HG03039 (cell line): ENCODE results near the gene NXPH2.
"Not testable (repeated sequence)": the region's sequence is repeated elsewhere in the genome, so short reads cannot be mapped to it uniquely, and the experiment has no call there.

Source experiments
- ATAC-seq: cut with Tn5 transposase; IDR thresholded peaks from one replicate; pipeline ENCODE4 v1.9.1; 2021; ENCODE audit warnings: mild to moderate bottlenecking, moderate library complexity; ENCODE audit not compliant: unreplicated experiment

Gene NXPH2

DNA sequence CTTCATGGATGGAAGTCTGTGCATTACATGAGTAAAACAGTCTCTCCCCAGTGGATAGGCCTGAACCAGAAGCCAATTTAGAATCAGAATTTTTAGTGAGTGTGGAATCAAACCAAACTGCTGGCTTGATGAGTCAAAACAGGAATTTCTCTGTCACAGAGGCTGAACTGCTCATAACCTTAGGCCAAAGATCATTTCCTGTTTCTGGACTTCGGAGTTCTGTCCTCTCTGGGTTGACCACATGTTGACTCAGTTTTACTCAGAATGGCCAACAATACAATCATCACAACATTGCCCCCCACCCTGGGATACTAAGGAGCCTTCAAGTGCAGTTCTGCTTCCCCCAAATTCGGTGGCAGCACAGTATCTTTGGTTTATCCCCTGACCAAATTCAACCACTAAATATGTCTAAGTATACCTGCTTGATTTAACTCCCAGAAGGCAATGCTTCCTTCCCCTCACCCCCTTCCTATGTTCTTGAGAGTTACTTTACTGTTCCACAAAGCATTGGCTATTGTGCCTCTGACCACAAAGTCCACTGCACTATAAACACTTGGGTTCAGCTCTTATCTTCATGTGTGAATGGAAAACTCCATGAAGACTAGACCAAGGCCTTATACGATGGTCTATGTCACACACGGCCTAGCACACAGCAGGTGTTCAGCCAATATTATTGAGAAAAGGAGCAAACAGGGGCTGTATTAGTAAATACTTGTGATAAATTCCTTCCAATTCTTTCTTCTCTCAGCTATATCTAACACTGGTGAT lies 67.8 kb downstream of the NXPH2 start:
- peak; percentile 89 for ATAC-seq

DNA sequence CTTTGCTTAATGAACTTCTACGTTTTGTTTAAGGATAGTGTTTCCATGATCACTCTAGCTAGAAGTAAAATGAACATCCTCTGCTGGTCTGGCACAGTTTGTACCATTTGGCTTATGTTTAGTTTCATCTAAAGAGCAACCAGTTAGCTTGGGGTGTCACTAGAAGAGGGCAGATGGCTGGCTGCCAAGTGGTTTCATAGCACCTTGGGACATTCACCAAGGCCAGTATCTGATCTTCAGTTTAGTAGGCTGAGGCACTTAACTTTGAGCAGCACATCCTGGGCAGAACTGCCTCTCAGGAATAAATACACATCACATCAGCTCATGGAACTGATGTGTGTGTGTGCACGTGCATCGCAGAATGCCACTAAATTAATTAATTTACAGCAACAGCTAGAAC lies 68.4 kb downstream of the NXPH2 start:
- ATAC-seq = peak; percentile 22

DNA sequence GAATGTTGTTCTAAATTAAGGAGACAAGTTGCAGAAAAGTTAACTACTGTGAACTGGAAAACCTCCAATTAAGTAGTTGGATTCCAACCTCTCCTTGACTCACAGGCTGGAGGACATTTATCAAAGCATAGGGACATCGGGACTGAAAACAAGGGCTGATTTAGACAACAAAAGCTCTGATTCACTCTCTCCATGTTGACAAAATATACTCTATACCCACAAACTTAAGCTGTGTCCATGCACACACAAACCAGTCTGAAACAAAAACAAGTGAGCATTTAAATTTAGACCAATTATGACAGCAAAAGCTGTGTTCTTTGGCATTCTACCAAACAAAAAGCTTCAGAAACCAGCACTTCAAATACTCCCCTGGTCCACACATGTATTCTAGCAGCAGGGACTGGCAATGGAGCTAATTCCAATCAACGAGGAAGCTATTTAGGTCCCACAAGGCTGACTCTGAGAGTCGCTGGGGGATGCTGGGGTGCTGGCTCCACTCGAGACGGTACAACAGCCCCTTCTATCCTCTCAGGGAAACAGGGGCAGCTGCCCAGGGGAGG lies 71.4 kb downstream of the NXPH2 start:
- no peak for ATAC-seq

DNA sequence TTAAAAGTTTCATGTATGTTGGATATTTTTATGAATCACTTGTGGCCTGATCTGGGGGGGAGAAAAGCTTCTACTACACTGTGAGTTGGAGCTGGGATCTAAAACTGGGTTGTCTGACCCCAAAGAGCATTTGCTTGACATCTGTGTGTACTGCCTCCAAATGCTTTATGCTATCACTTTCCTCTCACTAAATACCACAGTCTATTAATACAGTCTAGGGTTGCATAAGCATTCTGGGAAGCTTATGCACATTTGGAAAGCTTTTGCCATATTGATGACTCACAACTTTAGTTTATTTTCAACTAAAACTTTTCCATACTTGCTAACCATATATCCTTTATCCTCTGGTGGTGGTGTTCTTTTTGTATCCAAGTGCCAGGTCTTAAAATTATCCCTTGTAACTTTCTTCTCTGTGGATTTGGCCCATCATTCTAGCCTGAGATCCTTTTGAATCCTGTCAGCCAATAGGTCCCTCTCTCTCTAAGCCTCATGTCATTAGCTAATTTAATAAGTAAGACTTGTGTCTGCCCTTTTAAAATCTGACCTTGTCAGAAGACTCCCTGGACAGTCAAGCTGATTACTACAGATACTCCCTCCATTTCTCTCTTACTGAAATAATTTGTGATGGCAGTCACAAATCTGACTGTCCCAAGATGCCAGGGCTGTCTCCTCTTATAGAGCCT lies 72.7 kb downstream of the NXPH2 start:
- ATAC-seq = no peak

DNA sequence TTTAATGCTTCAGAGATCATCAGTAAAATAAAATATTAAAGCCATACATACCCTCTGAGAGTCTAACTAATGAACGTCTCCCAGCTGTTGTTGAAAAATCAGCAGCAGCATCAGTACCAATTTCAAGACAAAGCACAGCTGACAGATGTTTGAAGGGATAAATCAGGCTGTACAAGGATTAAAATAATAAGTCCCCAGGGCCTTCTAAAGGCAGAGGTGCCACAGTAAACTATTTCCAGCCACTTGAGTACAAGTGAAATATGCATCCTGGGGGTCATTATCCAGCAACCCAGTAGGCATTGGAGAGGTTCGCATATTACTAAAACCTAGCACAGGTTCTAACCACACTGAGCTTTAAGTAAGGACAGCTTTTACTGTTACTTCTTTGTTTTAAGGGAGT lies 76.9 kb downstream of the NXPH2 start:
- no peak for ATAC-seq

DNA sequence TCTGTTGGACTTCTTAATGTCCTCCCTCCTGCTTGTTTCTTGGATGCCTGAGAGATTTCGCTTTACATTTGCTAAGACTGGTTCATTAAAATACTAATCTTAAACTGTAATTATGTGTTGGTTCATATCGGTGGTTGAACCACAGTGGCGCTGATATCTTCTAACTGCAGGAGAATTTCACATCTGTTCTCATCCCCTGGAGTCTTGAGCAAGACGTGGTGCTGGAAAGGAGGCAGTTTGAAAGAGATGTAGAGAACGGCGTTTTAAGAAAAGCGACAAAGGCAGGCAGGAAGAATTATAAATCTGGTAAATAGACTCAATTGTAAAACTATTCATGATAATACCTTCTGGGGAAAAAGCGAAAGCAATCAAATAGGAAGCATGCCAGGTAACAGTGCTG lies 79.5 kb downstream of the NXPH2 start:
- no peak for ATAC-seq

DNA sequence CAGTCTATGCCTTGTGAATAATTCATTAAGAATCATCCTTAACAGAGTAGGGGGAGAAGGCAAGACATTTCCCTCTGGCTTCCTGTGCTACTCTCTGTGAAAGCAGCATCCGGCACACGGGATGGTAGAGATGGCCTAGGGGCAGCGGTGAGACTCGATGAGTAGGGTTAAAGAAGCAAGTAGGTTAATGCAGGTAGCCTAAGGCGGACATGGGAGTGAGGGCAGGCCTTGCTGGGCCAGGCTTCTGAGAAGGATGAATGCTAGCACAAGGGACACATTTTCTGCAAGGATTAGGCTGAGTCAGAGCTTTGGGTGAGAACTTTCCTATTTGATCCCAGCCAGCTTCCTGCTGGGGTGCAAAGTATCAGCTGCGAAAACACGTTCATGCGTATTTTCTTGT lies 80.8 kb downstream of the NXPH2 start:
- ATAC-seq = no peak

DNA sequence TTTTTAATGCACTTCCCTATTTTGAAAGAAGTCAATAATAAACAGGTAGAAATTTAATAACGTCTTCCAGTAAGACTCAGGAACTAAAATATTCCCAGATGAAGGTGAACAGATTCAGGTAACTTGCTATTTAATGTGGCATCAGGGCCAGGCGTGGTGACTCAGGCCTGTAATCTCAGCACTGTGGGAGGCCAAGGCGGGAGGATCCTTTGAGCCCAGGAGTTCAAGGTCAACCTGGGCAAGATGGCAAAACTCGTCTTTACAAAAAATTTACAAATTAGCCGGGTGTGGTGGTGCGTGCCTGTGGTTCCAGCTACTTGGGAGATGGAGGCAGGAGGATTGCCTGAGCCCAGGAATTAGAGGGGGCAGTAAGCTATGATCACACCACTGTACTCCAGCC lies 81.8 kb downstream of the NXPH2 start:
- no peak for ATAC-seq

DNA sequence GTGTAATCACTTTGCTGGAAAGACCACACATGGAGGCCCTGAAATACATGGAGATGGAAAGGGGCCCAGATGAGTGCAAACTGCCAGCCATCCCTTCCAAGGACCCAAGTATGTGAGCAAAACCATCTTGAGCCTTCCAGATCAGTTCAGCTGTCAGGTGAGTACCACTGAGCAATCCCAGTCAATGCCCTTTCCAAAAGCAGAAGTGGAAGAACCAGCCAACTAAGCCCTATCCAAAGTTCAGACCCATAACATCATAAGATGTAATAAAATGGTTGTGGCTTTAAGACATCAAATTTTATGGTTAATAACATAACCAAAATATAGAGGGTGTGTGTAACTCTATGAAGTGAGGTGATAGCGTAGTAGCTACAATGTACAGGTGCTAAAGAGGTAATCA lies 88.5 kb downstream of the NXPH2 start:
- ATAC-seq = no peak

DNA sequence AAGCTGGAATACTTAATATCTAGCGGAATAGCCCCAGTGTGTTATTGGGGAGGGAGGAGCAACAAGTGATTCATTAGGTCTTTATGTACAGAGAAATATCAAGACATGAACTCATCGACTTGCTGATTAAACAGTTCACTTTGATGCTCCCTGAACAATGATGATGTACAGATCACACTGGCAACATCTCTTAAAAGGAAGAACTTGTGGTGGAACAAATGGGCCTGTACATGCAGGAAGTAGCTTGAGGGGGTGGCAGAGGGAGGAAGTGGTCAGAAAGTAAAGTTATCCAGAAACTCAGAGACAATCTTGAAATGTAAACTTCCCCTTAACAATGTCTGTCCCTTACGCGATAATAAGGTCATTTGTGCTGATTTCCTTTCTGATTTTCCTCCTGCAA lies 90.5 kb downstream of the NXPH2 start:
- ATAC-seq = no peak

DNA sequence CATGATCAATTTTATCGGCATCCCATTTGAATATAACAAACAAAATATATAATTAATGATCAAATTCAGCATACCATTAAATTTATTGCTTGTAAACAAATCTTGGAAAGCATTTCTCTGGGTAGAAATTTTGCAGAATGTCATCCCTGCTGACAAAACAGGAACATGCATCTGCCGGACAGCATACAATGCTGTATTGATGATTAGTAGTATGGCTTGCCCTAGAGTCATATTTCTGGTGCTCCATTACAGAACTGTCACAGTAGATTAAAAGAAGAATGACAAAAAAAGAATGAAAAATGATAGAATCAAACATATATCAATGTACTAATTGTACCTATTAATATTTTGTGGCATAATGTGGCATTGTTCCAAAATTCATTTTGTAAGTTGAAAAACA lies 98.0 kb downstream of the NXPH2 start:
- no peak for ATAC-seq

DNA sequence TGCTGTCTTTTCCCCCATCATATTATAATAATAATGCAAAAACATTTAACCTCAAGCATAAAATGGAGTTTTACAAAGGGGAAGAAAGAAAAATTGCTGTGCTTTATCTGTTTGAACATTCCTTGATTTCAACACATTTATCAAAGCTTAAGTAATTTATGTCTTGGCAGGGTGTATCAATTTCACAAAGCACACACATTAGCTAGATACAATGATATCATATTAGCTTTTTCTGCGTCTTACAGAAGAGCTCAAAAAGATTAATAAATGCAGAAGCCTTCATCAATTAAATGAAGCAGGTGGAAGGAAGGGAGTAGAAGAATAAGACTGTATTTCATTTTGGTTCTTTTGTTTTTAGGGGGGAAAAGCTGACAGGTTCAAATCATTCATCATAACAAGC lies 103.0 kb downstream of the NXPH2 start:
- no peak for ATAC-seq

DNA sequence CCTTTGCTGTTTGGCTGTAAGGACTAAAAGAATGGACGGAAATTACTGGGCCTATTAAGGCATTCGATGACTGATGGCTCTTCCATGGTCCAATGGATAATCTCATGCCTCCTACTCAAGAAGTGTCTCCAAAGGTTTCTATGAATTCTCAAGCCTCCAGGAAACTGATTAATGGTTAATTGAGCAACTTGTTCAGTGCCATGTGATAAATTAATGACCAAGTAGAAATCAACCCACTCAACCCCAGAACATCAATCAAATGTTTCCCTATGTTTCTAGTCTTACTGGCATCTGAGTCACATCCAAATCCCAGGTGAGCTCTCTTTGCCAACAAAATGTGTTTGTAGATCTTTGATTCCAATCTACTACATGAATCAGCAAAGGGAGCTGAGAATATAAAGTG lies 103.6 kb downstream of the NXPH2 start:
- ATAC-seq = no peak

DNA sequence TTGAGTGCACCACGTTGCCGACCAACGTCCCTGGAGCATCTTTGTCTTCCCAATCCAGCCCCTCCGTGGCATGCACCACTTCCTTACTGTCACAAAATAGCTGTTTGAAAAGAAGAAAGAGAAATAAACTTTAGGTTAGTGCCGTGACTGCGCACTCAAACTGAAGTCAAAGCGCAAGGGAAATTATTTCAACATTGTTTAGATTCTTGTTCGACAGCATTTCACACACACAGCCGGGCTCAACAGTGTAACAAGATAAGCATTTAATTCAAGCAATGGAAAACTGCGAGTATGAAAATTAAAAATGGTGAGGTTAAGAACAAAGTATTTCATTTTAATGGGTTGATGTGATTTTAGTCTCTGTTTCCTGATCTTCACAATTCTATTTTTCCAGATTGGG lies 108.6 kb downstream of the NXPH2 start:
- no peak for ATAC-seq

DNA sequence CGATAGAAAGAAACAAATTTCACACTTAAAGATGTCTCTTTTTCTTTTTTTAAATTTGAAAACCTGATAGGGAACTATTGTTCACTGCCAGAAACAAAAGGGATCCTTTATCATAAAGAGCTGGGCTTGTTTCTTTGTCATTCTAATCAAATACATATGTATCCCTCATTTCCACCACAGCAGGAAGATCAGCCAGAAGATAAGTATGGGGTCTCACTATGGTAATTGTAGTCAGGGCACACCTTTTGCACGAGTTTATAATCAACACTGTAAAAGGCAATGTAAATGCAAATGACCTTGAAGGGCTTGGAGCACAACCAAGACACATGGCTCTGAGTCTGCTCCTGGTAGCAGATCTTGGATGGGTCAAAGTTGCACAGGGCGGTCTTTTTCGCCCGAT lies 109.5 kb downstream of the NXPH2 start:
- ATAC-seq = no peak

DNA sequence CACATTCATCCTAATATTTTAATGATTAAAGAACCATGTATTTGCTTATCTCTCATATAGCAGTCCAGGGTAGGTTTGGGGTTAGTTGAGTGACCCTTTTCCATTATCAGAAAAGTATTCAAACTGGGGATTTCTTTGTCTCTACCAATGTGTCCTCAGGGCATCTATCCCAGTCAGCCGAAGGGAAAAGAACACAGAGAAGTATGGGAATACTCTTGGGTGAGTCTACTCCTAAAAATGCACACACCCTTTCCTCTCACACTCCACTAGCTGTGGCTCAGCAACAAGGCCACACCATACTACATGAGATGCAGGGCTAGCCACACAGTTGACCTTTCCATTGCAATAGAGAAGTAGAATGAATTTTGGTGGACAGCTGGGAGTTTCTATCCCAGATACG lies 114.3 kb downstream of the NXPH2 start:
- ATAC-seq = no peak

DNA sequence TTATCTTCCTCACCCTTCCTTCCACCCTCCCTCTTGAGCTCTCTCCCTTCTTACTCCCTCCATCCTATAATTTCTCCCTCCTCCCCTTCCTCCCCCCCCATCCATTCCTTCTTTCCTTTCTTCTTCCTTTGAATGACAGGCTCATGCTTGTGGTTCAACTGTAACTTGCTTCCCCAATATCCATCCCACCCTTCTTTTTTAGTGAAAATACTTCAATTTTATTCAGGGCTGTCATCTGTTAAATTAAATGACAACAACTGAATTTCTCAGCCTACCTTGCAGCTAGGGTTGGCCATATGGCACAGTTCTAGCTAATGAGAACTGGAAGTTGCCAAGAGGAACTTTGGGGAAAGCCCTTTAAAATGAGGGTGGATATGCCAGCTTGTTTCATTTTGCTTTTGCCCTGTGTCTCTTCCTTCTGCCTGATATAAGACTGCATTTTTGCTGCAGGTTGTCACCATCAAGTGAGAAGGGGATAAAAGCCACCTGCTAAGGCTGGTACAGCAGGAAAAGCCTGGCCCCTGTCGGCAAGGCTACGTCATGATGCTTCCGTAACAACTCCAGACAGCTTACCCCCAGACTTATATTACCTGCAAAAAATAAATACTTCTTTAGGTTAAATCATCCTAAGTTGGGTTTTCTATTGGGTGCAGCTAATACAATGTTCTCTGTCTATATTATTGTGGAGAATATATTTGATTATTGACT lies 121.8 kb downstream of the NXPH2 start:
- ATAC-seq = no peak

DNA sequence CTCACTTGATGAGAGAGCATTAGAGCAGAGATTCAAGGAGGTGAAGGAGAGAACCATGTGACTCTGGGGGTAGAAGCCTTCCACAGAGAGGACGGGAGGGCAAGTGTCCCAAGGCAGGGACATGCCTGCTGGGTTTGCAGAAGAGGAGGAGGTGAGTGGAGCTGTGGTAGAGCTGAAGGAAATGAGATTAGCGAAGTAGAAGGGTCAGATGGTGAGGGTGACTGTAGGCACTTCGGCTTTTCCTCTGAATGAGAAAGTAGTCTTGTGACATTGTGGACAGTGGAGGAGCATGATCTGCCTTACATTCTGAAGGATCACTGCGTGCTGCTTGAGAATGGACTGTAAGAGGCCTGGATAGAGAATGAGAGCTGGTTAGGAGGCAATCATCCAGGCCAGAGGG lies 126.0 kb downstream of the NXPH2 start:
- ATAC-seq = no peak

DNA sequence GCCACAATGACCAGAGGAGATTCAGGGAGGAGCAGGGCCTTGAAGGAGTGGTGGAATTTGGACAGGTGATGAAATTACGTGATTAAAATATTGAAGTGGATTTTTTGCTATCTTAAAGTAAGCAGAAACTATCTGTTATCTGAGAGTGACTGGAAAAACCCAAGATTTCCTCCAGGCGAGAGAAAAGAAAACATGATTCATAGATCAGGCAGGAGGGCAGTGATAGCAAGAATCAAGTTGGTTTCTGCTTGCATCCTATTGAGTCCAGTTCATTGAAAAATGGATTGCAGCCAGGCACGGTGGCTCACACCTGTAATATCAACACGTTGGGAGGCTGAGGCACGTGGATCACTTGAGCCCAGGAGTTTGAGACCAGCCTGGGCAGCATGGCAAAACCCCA lies 127.8 kb downstream of the NXPH2 start:
- no peak for ATAC-seq

DNA sequence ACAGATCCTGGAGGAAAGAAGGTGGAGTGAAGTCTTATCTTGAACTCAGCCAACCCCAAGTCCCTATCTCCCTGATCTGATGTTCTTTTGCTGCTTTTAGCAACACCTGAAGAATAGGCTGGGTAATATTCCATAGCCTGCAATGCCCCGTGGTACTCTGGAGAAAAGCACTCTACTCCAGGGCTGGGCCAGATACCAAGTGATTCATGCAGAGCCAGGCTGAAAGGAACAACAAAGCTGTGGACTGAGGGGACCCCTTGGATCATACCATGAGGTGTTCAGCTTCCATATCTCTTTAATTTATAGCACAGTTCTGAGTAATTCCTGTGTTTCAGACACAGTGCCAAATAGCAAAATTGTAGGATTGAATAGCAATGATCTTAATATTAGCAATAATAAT lies 130.6 kb downstream of the NXPH2 start:
- no peak for ATAC-seq

DNA sequence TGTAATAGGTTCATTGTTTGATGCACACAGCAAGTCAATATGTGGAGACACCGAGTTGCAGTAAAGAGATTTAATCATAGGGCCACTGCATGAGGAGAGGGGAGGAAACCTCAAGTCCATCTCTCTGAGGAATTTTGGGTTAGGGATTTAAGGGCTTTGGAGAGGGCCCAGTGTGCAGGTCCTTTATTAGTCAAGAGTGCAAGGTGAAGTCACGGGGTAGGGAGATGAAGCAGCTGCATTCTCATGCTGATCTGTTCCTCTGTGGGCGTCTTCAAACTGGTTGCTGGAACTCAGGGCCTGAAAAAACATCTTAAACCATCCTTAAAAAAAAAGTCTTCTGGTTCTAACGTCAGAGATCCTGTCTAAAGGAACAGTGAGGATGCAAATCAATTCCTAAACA lies 131.6 kb downstream of the NXPH2 start:
- no peak for ATAC-seq

DNA sequence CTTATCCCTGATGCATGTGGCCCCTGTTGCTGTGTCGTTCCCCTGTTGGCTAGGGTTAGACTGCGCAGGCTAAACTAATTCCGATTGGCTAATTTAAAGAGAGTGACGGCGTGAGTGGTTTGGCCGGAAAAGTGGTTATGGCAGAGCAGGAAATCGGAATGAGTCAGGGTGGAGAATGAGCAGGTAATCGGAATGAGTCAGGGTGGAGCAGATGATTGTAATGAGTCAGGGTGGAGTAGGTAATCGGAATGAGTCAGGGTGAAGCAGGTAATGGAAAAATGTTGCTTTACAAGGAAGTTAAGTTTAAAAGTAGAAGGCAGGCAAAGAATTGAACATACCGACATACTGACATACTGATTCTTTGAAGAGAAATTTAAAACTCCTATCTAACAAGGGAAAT lies 135.4 kb downstream of the NXPH2 start:
- ATAC-seq = not testable (repeated sequence)
